GM12801 (cell line): ENCODE data around the gene SHANK3.

Source experiments
- CTCF ChIP-seq: IDR thresholded peaks from one replicate; pipeline ENCODE4 v1.5.1; 2011; ENCODE audit warnings: control low read depth; ENCODE audit not compliant: insufficient read length; ENCODE audit errors: extremely low read depth

Gene SHANK3

GRCh38 chr22:50722048-50722701 is 49.6 kb downstream of the SHANK3 start:
- TF ChIP-seq CTCF = no peak
